Measurements from ENCODE around the gene TMPRSS7. TPM values are rescaled to one million over a fixed set of nuclear protein-coding genes. Genes with fewer than 3 reads are reported as not detected.

Gene TMPRSS7
- total and polyA plus RNA-seq, 2 of the 8 experiments (the other 6 are each of a cell fraction or from before 2014, with no cell fraction given), result not detected

- TF ChIP-seq EP300 (IDR thresholded peaks at IDR 0.05; ENCODE audit: borderline replicate concordance in 1 of 2, low read depth in 2 of 2, low read length in 2 of 2) (no peak), KDM4A (IDR thresholded peaks at IDR 0.05; ENCODE audit: low read depth, low read length, severe bottlenecking) (peak; percentile 92), NANOG (IDR thresholded peaks at IDR 0.05; ENCODE audit: insufficient read depth, low read depth, low read length, poor library complexity, severe bottlenecking) (no peak), SP4 (IDR thresholded peaks at IDR 0.05; ENCODE audit: low read length) (no peak), EZH2 (IDR thresholded peaks at IDR 0.05; ENCODE audit: low read depth, low read length, severe bottlenecking) (no peak), POLR2A (IDR thresholded peaks at IDR 0.05; ENCODE audit: control extremely low read depth in 1 of 2, low read depth in 2 of 2, low read length in 2 of 2) (peak in 1 of 2 experiments; percentile 31; a peak in 2 of 3 replicates), BCL11A (IDR thresholded peaks at IDR 0.05; ENCODE audit: low read depth in 2 of 2, low read length in 2 of 2) (no peak), JUN (IDR thresholded peaks at IDR 0.05; ENCODE audit: low read depth, low read length) (no peak), SP2 (IDR thresholded peaks at IDR 0.05; ENCODE audit: low read length) (no peak), BRCA1 (IDR thresholded peaks at IDR 0.05; ENCODE audit: low read depth, low read length) (no peak), KDM5A (IDR thresholded peaks at IDR 0.05; ENCODE audit: low read length) (no peak)
Measured at GRCh38 chr3:111998636-111999483, 35.7 kb upstream of the TMPRSS7 start, which contains the start of gene TAGLN3 (continued).
